GM19452 (cell line): ENCODE results near the gene ZFAND4.
A peak's percentile ranks its signal among the peaks of the same experiment; 100 is the strongest.
"Not testable (repeated sequence)": the region's sequence is repeated elsewhere in the genome, so short reads cannot be mapped to it uniquely, and the experiment has no call there.

Experiments
- ATAC-seq: cut with Tn5 transposase; IDR thresholded peaks from one replicate; pipeline ENCODE4 v1.9.1; 2021; ENCODE audit not compliant: unreplicated experiment

Gene ZFAND4

GRCh38 chr10:45644527-45644926 is 28.0 kb downstream of the ZFAND4 start:
- ATAC-seq, result no peak

DNA sequence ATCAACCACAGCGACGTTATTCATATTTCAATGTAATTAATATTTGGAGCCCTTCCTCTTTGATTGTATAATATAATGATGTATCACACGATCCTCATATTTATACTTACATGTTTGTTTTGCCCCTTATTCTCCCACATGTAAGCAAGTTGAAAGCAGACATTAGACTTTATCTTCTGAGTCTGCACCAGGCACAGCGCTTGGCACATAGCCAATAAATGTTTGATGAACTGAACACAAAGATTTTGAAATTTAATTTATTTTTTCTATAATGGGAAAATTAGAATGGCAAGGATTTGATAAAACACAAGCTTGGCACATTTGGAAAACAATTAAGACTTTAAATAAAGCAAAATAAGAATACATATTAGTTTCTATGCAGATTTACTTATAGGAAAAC is 31.6 kb downstream of the ZFAND4 start:
- no peak for ATAC-seq

DNA sequence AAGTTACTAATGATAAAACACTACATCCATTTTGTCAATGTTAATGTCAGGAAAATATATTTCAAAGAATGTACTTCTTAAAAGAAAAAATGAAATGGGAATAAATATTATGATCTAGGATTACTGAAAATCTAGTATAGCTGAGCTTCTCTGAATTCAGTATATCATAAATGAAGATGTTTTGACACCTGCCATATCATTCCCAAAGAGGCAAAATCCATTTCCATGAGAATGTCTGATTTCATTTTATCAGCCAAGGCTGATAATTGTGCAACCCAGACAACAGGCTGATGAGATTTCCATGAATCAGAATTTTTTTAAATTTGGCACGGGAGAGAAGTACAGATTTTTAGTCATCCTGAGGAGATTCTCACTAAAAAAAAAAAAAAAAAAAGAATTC is 32.5 kb downstream of the ZFAND4 start:
- ATAC-seq, result no peak

DNA sequence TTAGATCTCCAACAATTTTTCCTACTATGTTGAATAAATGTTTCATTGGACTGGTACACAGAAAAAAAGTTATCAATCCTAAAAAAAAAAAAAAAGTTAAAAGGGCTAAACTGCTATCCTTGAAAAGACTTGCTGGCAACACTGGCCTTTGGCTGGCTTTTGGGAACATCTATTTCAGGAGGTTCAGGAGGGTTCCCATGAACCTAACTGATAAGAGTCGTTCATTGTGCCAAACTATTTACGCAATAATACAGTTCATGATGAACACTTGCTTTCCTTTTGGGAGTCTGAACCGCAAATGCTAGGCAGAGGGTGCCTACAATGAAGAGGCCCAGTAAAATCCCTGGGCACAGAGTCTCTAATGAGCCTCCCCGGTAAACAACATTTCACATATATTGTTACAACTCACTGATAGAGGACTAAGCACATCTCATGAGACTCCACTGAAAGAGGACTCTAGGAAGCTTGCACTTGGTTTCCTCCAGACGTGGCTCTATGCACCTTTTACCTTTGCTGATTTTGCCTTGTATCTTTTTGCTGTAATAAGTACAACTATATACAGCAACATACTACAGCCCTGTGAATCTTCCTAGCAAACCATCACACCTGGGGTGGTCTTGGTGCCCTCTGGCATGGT is 45.0 kb downstream of the ZFAND4 start:
- no peak for ATAC-seq

DNA sequence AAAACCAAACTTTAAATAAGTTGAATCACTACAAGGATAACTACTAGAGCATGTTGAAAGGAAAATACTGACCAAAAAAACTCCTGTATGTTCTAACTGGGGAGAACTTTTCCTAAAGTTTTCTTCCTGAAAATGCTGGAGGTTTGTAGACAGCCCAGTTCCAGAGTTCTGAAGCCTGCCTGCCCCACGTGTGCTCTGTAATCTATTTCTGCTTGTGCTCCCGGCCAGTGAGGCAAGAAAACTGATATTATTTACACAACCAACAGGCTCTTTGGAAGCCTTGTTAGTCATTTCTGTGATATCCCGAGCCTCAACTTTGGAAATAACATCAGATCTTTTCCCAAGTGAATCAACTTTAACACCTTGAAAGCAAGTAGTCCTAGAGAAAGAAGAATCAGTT is 46.7 kb downstream of the ZFAND4 start:
- ATAC-seq, result no peak

GRCh38 chr10:45624724-45625123 is 47.8 kb downstream of the ZFAND4 start:
- no peak for ATAC-seq

DNA sequence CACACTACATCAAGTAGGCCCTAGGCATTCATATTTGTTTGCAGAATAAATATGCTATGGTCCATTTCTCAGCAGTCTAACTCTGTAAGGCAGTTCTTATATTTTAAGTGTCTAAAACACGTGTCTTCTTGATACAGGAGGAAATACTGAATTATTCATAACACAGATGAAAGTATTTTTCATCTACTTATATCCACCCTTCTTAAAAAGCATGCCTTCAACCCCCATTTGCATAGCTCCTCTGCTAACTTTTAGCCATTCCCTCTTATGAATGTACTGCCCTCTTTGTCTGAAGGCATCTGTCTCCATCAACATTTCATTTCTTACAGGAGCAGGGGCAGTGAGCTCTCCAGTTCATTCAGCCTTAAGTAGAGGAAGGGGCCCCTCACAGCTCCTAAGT is 57.7 kb downstream of the ZFAND4 start:
- ATAC-seq, result no peak

DNA sequence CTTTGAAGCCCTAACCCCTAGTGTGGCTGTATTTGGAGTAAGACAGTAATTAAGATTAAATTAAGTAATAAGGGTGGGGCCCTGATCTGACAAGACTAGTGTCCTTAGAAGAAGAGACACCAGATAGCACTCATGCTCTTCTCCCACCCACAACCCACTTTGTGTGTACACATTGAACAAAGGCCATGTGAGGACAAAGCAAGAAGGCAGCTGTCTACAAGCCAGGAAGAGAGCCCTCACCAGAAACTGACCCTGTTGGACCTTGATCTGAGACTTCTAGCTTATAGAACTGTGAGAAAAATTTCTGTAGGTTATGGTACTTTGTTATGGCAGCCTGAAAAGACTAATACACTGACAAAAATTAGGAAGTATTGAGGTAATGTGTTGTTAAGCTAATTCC is 59.8 kb downstream of the ZFAND4 start:
- no peak for ATAC-seq

DNA sequence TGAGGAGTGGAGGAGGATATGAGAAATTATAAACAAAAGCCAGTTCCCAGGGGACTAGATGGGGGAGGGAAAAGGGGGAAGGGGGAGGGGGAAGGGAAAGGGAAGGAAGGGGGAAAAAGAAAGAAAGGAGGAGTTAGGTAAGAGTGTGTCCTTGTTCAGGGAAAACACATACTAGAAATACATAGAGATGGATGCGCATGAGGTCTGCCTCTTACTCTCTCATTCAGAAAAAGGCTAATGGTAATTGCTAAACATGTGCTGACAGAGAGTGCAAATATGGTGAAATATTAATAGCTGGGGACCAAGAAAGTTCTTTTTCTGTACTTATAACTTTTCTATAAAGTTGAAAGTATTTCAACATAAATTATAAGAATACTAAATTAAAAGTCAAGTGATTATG is 64.5 kb downstream of the ZFAND4 start:
- ATAC-seq, result no peak

DNA sequence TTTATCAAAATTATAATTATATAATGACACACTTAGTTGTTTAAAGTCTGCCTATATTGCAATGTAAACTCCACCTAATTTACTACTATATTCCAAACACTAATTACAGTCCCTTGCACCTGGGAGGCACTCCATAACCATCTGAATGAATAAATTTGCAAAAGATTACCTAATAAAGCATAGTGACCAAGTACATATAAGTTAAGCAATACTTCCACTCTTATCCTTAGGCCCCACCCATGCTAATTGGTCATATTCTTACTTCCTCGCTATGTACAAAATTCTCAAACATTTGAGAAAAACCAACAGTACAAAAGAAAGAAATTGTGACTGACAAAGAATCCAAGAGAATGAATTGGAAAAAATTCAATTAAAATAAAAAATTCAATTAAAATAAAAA is 65.3 kb downstream of the ZFAND4 start:
- no peak for ATAC-seq

GRCh38 chr10:45602836-45603235 is 69.7 kb downstream of the ZFAND4 start:
- ATAC-seq, result no peak

GRCh38 chr10:45602082-45602730 is 70.4 kb downstream of the ZFAND4 start:
- ATAC-seq, result no peak

DNA sequence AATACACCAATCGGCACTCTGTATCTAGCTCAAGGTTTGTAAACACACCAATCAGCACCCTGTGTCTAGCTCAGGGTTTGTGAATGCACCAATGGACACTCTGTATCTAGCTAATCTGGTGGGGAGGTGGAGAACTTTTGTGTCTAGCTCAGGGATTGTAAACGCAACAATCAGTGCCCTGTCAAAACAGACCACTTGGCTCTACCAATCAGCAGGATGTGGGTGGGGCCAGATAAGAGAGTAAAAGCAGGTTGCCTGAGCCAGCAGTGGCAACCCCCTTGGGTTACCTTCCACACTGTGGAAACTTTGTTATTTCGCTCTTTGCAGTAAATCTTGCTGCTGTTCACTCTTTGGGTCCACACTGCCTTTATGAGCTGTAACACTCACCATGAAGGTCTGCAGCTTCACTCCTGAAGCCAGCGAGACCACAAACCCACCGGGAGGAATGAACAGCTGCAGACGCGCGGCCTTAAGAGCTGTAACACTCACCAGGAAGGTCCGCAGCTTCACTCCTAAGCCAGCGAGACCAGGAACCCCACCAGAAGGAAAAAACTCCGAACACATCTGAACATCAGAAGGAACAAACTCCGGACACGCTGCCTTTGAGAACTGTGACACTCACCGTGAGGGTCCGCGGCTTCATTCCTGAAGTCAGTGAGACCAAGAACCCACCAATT is 71.2 kb downstream of the ZFAND4 start:
- ATAC-seq, result not testable (repeated sequence)

DNA sequence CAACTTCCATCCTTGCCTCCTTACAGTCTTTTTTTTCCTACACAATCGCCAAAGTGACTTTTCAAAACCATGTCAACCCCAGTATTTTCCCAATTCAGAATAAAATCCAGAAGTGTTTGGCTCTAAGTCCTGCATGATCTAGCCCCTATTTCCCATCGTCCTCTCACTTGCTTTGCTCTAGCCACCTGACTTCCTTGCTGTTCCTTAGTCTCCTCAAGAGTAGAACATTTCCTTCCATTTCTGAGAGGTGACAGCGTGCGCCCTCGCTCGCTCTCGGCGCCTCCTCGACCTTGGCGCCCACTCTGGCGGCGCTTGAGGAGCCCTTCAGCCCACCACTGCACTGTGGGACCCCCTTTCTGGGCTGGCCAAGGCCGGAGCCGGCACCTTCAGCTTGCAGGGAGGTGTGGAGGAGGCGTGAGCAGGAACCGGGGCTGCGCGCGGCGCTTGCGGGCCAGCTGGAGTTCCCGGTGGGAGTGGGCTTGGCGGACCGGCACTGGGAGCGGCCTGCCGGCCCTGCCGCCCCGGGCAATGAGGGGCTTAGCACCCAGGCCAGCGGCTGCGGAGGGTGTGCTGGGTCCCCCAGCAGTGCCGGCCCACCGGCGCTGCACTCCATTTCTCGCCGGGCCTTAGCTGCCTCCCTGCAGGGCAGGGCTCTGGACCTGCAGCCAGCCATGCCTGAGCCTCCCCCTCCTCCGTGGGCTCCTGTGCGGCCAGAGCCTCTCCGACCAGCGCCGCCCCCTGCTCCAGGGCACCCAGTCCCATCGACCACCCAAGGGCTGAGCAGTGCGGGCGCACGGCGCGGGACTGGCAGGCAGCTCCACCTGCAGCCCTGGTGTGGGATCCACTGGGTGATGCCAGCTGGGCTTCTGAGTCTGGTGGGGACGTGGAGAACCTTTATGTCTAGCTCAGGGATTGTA is 72.0 kb downstream of the ZFAND4 start:
- ATAC-seq, result not testable (repeated sequence)

- ATAC-seq, result no peak
Observed at GRCh38 chr10:45599646-45600045, 72.9 kb downstream of the ZFAND4 start.

DNA sequence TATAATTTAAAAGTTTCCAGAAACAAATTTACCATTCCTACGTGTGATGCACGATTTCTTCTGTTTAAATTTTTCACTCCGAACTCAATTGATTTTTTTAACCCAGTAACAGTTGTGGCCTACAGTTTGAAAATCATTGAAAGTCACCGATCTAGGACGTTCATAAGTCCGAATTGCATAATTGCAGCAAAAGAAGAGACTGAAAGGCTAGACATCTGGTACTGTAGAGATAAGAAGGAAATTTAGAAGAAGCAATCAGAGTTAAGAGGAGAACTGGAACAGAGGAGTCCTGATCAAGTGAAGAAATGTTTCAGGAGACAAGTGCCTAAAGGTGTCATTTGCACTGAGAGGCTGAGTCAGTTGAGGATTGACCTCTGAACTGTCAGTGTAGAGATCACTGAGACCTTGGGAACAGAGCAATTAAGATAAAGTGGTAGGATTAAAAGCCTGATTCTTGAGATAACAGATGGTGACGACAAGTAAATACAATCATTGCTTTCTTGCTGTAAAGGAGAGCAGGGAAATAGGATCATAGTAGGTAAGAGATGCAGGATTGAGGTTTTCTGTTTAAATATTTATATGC is 73.5 kb downstream of the ZFAND4 start:
- ATAC-seq, result no peak

GRCh38 chr10:45596526-45596925 is 76.0 kb downstream of the ZFAND4 start:
- no peak for ATAC-seq

DNA sequence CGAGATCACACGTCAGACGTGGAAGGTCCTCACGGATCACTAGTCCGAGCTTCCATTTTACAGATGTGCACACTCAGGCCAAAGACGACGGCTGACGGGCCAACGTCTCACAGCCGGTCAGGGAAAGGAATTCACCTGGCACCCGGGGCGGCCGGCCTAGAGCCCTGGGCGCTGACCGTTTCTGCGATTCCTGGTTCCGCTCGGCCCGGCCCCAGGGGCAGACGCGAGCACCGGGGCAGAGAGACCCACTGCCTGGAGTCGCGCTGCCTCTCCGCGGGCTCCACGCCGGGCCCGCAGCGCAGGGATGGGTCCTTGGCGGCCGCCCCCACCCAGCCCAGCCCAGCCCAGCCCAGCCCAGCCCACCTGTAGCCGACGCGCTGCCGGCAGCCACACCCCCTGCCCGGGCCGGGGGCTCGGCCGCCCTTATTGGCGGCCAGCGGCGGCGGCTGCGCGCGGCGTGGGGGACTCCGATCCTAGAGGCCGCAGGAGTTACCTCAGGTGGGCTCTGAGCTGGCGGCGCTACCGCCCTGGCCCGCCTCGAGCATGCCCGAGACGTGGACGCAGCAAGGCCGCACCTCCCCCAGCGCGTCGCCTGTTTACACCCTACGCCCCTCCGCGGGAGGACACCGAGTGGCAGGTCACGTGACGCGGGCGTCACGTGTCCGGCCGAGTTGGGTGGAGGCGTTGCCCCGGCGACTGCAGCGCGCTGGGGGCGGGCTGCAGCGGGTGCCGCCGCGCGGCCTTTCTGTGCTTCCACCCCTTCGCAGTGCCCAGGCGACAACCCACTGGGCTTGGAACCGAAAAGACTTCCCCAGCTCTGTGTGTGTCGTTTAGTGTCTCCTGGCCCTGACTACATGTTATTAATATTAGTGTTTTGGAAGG is 78.1 kb downstream of the ZFAND4 start:
- ATAC-seq, result peak; percentile 97

DNA sequence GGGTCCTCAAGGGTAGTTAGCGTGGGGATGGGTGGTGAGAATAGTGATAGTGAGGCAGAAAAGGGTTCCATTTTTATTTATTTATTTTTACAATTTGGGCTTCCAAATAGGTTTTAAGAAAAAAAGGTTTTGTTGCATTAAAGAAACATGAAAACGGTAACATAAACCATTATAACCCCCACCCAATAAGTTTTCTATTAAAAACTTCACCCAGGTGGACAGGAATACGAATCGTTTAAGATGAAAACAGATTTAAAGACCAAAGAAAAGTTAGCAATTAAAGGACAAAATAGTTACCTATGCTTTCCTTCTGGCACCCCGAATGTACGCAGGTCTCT is 78.7 kb downstream of the ZFAND4 start:
- ATAC-seq, result no peak

- no peak for ATAC-seq
Observed at GRCh38 chr10:45592926-45593325, 79.6 kb downstream of the ZFAND4 start.
